GM23338 (cell line): ENCODE data around the gene RRBP1.

Experiments used
- EZH2 ChIP-seq: fragments of 200-600 bp; sonication (generic); IDR thresholded peaks from one replicate; pipeline ENCODE4 v1.8.0; 2017; ENCODE audit warnings: antibody characterized with exemption, mild to moderate bottlenecking, low read depth; ENCODE audit not compliant: unreplicated experiment
- EZH2phosphoT487 ChIP-seq: fragments of 200-600 bp; sonication (generic); IDR thresholded peaks from one replicate; pipeline ENCODE4 v1.8.1; 2018; ENCODE audit warnings: antibody characterized with exemption; ENCODE audit not compliant: unreplicated experiment
- NANOG ChIP-seq: IDR thresholded peaks from 2 replicates; pipeline ENCODE4 v1.6.1; 2016; ENCODE audit warnings: antibody characterized with exemption, borderline replicate concordance
- POLR2AphosphoS5 ChIP-seq: IDR thresholded peaks from 2 replicates; pipeline ENCODE4 v1.6.1; 2016; ENCODE audit warnings: antibody characterized with exemption, low read depth
- ZNF331 ChIP-seq: fragments of 250-450 bp; sonication (Bioruptor Pico); IDR thresholded peaks from 2 replicates; pipeline ENCODE4 v1.5.0; 2020; ENCODE audit warnings: low read depth, mild to moderate bottlenecking, moderate library complexity
- TF ChIP-seq, protein P1 (sequence below), 2 experiments: fragments of 200-600 bp in 1 of 2; sonication (generic) in 1 of 2; conservative IDR thresholded peaks; 2 replicates each; pipeline versions ENCODE4 v1.5.1 to v1.6.1; 2016 to 2017; ENCODE audit warnings: antibody characterized with exemption in 2 of 2, low read depth in 2 of 2, mild to moderate bottlenecking in 2 of 2, moderate library complexity in 1 of 2
- TF ChIP-seq, protein P2 (sequence below): IDR thresholded peaks from 2 replicates; pipeline ENCODE4 v1.6.1; 2016; ENCODE audit warnings: antibody characterized with exemption
- TF ChIP-seq, protein P3 (sequence below): fragments of 250-450 bp; sonication (Bioruptor Pico); IDR thresholded peaks from 2 replicates; pipeline ENCODE4 v1.5.0; 2020; ENCODE audit warnings: mild to moderate bottlenecking, moderate library complexity
- TF ChIP-seq, protein P4 (sequence below): IDR thresholded peaks from one replicate; pipeline ENCODE4 v1.6.1; 2018; ENCODE audit warnings: antibody characterized with exemption; ENCODE audit not compliant: unreplicated experiment

DNA sequence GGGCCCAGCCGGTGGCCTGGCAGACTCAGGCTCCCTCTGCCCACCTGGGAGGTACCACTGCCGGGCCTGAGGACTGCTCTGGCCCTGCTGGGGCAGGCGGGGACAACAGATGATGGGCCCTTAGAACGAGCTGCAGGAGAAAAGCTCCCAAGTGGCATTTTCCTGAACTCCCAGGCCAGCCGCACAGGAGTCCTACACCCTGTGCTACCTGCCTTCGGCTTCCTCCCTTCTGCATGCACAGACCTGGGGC lies 70.8 kb downstream of the RRBP1 start:
- TF ChIP-seq, protein P1, sequence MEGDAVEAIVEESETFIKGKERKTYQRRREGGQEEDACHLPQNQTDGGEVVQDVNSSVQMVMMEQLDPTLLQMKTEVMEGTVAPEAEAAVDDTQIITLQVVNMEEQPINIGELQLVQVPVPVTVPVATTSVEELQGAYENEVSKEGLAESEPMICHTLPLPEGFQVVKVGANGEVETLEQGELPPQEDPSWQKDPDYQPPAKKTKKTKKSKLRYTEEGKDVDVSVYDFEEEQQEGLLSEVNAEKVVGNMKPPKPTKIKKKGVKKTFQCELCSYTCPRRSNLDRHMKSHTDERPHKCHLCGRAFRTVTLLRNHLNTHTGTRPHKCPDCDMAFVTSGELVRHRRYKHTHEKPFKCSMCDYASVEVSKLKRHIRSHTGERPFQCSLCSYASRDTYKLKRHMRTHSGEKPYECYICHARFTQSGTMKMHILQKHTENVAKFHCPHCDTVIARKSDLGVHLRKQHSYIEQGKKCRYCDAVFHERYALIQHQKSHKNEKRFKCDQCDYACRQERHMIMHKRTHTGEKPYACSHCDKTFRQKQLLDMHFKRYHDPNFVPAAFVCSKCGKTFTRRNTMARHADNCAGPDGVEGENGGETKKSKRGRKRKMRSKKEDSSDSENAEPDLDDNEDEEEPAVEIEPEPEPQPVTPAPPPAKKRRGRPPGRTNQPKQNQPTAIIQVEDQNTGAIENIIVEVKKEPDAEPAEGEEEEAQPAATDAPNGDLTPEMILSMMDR (conservative IDR thresholded peaks at IDR 0.05; ENCODE audit: low read depth in 2 of 2) = no peak
- TF ChIP-seq EZH2 (no peak), POLR2AphosphoS5 (no peak), NANOG (no peak), ZNF331 (no peak), EZH2phosphoT487 (no peak)
- TF ChIP-seq, protein P2, sequence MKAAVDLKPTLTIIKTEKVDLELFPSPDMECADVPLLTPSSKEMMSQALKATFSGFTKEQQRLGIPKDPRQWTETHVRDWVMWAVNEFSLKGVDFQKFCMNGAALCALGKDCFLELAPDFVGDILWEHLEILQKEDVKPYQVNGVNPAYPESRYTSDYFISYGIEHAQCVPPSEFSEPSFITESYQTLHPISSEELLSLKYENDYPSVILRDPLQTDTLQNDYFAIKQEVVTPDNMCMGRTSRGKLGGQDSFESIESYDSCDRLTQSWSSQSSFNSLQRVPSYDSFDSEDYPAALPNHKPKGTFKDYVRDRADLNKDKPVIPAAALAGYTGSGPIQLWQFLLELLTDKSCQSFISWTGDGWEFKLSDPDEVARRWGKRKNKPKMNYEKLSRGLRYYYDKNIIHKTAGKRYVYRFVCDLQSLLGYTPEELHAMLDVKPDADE = no peak
- TF ChIP-seq, protein P3, sequence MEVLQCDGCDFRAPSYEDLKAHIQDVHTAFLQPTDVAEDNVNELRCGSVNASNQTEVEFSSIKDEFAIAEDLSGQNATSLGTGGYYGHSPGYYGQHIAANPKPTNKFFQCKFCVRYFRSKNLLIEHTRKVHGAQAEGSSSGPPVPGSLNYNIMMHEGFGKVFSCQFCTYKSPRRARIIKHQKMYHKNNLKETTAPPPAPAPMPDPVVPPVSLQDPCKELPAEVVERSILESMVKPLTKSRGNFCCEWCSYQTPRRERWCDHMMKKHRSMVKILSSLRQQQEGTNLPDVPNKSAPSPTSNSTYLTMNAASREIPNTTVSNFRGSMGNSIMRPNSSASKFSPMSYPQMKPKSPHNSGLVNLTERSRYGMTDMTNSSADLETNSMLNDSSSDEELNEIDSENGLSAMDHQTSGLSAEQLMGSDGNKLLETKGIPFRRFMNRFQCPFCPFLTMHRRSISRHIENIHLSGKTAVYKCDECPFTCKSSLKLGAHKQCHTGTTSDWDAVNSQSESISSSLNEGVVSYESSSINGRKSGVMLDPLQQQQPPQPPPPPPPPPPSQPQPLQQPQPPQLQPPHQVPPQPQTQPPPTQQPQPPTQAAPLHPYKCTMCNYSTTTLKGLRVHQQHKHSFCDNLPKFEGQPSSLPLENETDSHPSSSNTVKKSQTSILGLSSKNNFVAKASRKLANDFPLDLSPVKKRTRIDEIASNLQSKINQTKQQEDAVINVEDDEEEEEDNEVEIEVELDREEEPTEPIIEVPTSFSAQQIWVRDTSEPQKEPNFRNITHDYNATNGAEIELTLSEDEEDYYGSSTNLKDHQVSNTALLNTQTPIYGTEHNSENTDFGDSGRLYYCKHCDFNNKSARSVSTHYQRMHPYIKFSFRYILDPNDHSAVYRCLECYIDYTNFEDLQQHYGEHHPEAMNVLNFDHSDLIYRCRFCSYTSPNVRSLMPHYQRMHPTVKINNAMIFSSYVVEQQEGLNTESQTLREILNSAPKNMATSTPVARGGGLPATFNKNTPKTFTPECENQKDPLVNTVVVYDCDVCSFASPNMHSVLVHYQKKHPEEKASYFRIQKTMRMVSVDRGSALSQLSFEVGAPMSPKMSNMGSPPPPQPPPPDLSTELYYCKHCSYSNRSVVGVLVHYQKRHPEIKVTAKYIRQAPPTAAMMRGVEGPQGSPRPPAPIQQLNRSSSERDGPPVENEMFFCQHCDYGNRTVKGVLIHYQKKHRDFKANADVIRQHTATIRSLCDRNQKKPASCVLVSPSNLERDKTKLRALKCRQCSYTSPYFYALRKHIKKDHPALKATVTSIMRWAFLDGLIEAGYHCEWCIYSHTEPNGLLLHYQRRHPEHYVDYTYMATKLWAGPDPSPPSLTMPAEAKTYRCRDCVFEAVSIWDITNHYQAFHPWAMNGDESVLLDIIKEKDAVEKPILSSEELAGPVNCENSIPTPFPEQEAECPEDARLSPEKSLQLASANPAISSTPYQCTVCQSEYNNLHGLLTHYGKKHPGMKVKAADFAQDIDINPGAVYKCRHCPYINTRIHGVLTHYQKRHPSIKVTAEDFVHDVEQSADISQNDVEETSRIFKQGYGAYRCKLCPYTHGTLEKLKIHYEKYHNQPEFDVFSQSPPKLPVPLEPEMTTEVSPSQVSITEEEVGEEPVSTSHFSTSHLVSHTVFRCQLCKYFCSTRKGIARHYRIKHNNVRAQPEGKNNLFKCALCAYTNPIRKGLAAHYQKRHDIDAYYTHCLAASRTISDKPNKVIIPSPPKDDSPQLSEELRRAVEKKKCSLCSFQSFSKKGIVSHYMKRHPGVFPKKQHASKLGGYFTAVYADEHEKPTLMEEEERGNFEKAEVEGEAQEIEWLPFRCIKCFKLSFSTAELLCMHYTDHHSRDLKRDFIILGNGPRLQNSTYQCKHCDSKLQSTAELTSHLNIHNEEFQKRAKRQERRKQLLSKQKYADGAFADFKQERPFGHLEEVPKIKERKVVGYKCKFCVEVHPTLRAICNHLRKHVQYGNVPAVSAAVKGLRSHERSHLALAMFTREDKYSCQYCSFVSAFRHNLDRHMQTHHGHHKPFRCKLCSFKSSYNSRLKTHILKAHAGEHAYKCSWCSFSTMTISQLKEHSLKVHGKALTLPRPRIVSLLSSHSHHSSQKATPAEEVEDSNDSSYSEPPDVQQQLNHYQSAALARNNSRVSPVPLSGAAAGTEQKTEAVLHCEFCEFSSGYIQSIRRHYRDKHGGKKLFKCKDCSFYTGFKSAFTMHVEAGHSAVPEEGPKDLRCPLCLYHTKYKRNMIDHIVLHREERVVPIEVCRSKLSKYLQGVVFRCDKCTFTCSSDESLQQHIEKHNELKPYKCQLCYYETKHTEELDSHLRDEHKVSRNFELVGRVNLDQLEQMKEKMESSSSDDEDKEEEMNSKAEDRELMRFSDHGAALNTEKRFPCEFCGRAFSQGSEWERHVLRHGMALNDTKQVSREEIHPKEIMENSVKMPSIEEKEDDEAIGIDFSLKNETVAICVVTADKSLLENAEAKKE (CRISPR knock-in tag) = no peak
- TF ChIP-seq, protein P4, sequence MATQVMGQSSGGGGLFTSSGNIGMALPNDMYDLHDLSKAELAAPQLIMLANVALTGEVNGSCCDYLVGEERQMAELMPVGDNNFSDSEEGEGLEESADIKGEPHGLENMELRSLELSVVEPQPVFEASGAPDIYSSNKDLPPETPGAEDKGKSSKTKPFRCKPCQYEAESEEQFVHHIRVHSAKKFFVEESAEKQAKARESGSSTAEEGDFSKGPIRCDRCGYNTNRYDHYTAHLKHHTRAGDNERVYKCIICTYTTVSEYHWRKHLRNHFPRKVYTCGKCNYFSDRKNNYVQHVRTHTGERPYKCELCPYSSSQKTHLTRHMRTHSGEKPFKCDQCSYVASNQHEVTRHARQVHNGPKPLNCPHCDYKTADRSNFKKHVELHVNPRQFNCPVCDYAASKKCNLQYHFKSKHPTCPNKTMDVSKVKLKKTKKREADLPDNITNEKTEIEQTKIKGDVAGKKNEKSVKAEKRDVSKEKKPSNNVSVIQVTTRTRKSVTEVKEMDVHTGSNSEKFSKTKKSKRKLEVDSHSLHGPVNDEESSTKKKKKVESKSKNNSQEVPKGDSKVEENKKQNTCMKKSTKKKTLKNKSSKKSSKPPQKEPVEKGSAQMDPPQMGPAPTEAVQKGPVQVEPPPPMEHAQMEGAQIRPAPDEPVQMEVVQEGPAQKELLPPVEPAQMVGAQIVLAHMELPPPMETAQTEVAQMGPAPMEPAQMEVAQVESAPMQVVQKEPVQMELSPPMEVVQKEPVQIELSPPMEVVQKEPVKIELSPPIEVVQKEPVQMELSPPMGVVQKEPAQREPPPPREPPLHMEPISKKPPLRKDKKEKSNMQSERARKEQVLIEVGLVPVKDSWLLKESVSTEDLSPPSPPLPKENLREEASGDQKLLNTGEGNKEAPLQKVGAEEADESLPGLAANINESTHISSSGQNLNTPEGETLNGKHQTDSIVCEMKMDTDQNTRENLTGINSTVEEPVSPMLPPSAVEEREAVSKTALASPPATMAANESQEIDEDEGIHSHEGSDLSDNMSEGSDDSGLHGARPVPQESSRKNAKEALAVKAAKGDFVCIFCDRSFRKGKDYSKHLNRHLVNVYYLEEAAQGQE = no peak
